Nephron progenitor cell (in vitro differentiated cells): ENCODE data around the gene PEX14.

Source experiments
- DNase-seq: peaks from one replicate; pipeline ENCODE4 v3.0.0; 2021
- H3K27ac Mint-ChIP-seq: 2 replicates; pipeline ENCODE4 v1.8.0; 2021; ENCODE audit warnings: mild to moderate bottlenecking, moderate library complexity, mixed read lengths
- H3K27me3 Mint-ChIP-seq: 2 replicates; pipeline ENCODE4 v1.8.0; 2021; ENCODE audit warnings: mild to moderate bottlenecking, low read depth, mixed read lengths; ENCODE audit not compliant: poor library complexity
- H3K36me3 Mint-ChIP-seq: 2 replicates; pipeline ENCODE4 v1.8.0; 2021; ENCODE audit warnings: low read depth, mixed read lengths
- H3K4me1 Mint-ChIP-seq: 2 replicates; pipeline ENCODE4 v1.8.0; 2021; ENCODE audit warnings: mixed read lengths
- H3K4me3 Mint-ChIP-seq: 2 replicates; pipeline ENCODE4 v1.8.0; 2021; ENCODE audit warnings: mild to moderate bottlenecking, moderate library complexity, mixed read lengths
- H3K9me3 Mint-ChIP-seq: 2 replicates; pipeline ENCODE4 v1.8.0; 2021; ENCODE audit warnings: mild to moderate bottlenecking, moderate library complexity, mixed read lengths
- TF ChIP-seq, protein P1 (sequence below): fragments of 200-600 bp; sonication (generic); IDR thresholded peaks from 2 replicates; pipeline ENCODE4 v1.5.0; 2021; ENCODE audit warnings: antibody characterized with exemption

PEX14 gene

DNA sequence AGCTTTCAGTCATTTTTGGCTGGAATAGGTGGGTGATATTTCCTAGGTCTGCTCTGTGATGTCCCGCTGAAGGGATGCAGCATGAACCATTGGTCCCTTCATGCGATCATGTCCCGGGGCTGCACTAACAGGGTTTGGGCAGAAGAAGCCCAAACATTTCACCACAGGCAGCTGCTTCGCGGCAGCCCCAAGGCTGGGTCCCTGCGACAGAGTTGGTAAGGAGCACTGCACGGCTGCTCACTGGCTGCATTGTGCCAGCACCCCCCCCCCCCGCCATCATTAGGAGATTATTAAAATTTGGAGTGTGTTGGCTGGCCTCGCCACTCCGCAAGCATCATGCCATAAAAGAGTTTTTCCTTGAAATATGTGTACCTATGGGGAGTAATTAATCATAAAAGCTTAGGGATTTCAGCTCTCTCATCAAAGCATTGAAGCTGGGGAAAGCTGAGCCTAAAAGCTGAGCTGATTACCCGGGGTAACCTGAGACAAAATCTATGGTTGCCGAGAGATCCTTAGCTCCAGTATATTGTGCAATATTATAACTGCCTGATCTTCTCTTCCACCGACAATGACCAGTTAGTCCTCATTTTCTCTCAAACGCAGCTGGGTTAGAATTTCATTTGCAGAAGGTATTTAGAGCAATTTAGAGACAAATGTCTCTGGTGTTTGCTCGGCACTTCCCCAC is 62.5 kb downstream of the PEX14 start:
- no peaks in the 10 kb centered on the region for H3K9me3 Mint-ChIP-seq
- H3K4me3 Mint-ChIP-seq, result no peak overlapping the region
- H3K4me1 Mint-ChIP-seq, result peaks cover 72% of the 10 kb centered on the region
- TF ChIP-seq, protein P1, sequence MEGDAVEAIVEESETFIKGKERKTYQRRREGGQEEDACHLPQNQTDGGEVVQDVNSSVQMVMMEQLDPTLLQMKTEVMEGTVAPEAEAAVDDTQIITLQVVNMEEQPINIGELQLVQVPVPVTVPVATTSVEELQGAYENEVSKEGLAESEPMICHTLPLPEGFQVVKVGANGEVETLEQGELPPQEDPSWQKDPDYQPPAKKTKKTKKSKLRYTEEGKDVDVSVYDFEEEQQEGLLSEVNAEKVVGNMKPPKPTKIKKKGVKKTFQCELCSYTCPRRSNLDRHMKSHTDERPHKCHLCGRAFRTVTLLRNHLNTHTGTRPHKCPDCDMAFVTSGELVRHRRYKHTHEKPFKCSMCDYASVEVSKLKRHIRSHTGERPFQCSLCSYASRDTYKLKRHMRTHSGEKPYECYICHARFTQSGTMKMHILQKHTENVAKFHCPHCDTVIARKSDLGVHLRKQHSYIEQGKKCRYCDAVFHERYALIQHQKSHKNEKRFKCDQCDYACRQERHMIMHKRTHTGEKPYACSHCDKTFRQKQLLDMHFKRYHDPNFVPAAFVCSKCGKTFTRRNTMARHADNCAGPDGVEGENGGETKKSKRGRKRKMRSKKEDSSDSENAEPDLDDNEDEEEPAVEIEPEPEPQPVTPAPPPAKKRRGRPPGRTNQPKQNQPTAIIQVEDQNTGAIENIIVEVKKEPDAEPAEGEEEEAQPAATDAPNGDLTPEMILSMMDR, result no peak
- H3K27ac Mint-ChIP-seq, result no peak overlapping the region
- peaks cover 9% of the 10 kb centered on the region for H3K27me3 Mint-ChIP-seq
- peaks cover 30% of the 10 kb centered on the region for H3K36me3 Mint-ChIP-seq
- DNase-seq, result no peak

DNA sequence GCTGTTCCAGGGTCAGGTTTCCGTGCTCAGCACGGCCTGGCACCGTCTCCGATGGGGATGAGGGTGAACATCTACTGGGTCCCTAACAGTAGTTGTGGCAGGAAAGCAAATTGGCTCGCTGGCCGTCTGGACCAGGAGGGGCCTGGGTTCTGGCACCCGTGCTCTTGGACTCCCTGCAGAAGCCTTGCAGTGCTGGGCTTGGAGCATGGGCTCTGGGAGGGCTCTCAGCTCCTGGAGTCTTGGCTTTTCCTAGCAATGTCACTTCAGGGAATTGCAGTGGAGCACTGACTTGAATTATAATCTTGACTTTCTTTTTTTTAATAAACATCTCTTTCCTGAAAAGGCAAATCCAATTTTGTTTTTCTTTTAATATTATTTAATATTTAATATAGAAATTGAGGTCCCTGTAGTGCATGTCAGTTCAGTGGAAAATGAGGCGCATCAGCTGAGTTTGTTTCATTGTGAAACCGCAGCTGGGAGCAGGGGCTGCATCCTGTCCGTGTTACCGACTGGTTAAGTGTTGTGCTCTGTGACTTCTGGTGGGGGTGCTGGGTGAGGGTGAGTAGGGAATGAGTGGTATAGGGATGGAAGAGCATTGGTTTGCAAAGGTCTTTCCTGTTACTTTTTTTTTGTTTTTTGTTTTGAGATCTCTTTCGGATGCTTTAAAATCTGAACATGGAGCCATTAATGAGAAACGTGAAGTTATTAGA is 64.1 kb downstream of the PEX14 start:
- no peak for DNase-seq
- H3K27ac Mint-ChIP-seq, result no peak overlapping the region
- H3K4me1 Mint-ChIP-seq, result peaks cover 67% of the 10 kb centered on the region
- H3K36me3 Mint-ChIP-seq, result peaks cover 42% of the 10 kb centered on the region
- peaks cover 2% of the 10 kb centered on the region for H3K27me3 Mint-ChIP-seq
- H3K4me3 Mint-ChIP-seq, result no peak overlapping the region
- TF ChIP-seq, protein P1, result no peak
- no peaks in the 10 kb centered on the region for H3K9me3 Mint-ChIP-seq

DNA sequence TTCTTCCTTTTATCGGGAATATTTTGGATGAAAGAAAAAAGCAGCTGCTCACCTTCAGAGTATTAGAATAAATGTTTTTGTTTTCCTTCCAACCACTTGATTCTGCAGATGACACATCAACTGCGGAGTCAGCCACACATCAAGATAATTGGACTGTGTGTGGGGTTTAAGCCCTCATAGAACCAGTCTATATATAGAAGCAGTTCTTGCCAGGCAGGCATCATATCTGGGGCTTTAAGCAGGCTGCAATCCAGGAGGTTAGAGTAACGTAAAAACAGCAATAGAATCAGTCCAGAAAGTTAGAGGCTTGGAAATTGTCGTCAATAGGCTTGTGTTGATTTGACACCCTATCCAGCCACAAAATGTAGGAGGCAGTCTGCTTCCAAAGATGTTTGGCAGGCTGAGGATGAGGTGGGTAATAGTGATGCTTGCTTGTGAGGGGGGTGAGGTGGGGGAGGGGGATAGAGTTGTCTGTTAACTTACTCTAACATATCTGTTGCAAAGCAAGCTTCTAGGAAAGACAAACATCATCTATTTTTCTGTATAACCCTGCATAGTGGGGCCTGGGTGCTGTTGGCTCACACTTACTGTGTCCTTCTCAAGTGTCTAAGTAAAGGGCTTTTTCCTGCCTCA is 64.8 kb downstream of the PEX14 start:
- H3K4me1 Mint-ChIP-seq, result peaks cover 67% of the 10 kb centered on the region
- TF ChIP-seq, protein P1, result no peak
- peaks cover 48% of the 10 kb centered on the region for H3K36me3 Mint-ChIP-seq
- peaks cover 2% of the 10 kb centered on the region for H3K27me3 Mint-ChIP-seq
- H3K4me3 Mint-ChIP-seq, result no peak overlapping the region
- no peak for DNase-seq
- no peak overlapping the region for H3K27ac Mint-ChIP-seq
- H3K9me3 Mint-ChIP-seq, result no peaks in the 10 kb centered on the region

GRCh38 chr1:10540277-10541005 is 65.7 kb downstream of the PEX14 start:
- Mint-ChIP-seq H3K36me3 (peaks cover 48% of the 10 kb centered on the region), H3K4me1 (peaks cover 61% of the 10 kb centered on the region), H3K27ac (no peak overlapping the region), H3K9me3 (no peaks in the 10 kb centered on the region), H3K4me3 (peak overlapping the region; percentile 19), H3K27me3 (peaks cover 2% of the 10 kb centered on the region)
- TF ChIP-seq, protein P1, result no peak
- no peak for DNase-seq

- TF ChIP-seq, protein P1, result no peak
Measured at GRCh38 chr1:10541286-10541685, 66.5 kb downstream of the PEX14 start.

More at GRCh38 chr1:10541286-10541685, 66.5 kb downstream of the PEX14 start:
- Mint-ChIP-seq H3K36me3 (peaks cover 46% of the 10 kb centered on the region), H3K27ac (no peak overlapping the region), H3K4me1 (peaks cover 53% of the 10 kb centered on the region), H3K27me3 (peaks cover 2% of the 10 kb centered on the region), H3K4me3 (no peak overlapping the region), H3K9me3 (no peaks in the 10 kb centered on the region)
- DNase-seq, result no peak
